Aorta (tissue), 5 donors: ENCODE measurements around the gene SRSF2. TPM values are rescaled to one million over a fixed set of nuclear protein-coding genes. Genes with fewer than 3 reads are reported as not detected.
A peak's percentile ranks its signal among the peaks of the same experiment; 100 is the strongest.

Experiments used
- ATAC-seq: fragments of 200-7000 bp; cut with Tn5 transposase; one replicate; pipeline ENCODE4 v1.9.1; 2022; ENCODE audit warnings: moderate library complexity; ENCODE audit not compliant: low FRiP score
- DNase-seq, 2 donors: peaks; one replicate each; pipeline ENCODE4 v3.0.0-alpha.2; 2020
- H3K27ac ChIP-seq, 2 donors: one replicate each; pipeline ENCODE4 v1.5.1; 2013; ENCODE audit warnings: low read length in 2 of 2, mild to moderate bottlenecking in 2 of 2, moderate library complexity in 2 of 2, control low read depth in 1 of 2, inconsistent platforms in 1 of 2, low read depth in 1 of 2
- H3K27me3 ChIP-seq, 2 donors: one replicate each; pipeline ENCODE4 v1.6.1; 2013; ENCODE audit warnings: control low read depth in 1 of 2, low read length in 1 of 2, mild to moderate bottlenecking in 1 of 2, moderate library complexity in 1 of 2; ENCODE audit not compliant: insufficient read depth in 2 of 2, control insufficient read depth in 1 of 2
- H3K36me3 ChIP-seq, 2 donors: one replicate each; pipeline ENCODE4 v1.6.1; 2013; ENCODE audit warnings: control low read depth in 1 of 2, low read length in 1 of 2, mild to moderate bottlenecking in 1 of 2; ENCODE audit not compliant: insufficient read depth in 2 of 2, control insufficient read depth in 1 of 2
- H3K4me1 ChIP-seq, 2 donors: one replicate each; pipeline ENCODE4 v1.6.1; 2013; ENCODE audit warnings: low read length in 2 of 2, control low read depth in 1 of 2, mild to moderate bottlenecking in 1 of 2, moderate library complexity in 1 of 2; ENCODE audit not compliant: insufficient read depth in 2 of 2, control insufficient read depth in 1 of 2
- H3K4me3 ChIP-seq, 2 donors: one replicate each; pipeline ENCODE4 v1.5.1; 2013; ENCODE audit warnings: low read length in 2 of 2, control low read depth in 1 of 2, mild to moderate bottlenecking in 1 of 2
- H3K9me3 ChIP-seq: one replicate; pipeline ENCODE4 v1.6.1; 2013; ENCODE audit warnings: mild to moderate bottlenecking, low read length; ENCODE audit not compliant: control insufficient read depth
- WGBS, 2 donors: extraction: QIAGEN DNeasy Blood & Tissue Kit; methylation state at CpG; one replicate each; pipeline ENCODE4 v1.1.7; 2013; 5-methylcytosine and 5-hydroxymethylcytosine counted together
- intact Hi-C, 2 donors: fragments of 100-400 bp; cut with DNase I; formaldehyde crosslinking; loops; one replicate each; pipeline versions ENCODE4 v1.14.2 to v1.15.0; 2022
- polyA plus RNA-seq, 2 donors: library from polyadenylated mRNA; stranded (reverse); fragments of 200-250 nt; gene quantifications; one replicate each; pipeline ENCODE4 v1.2.3, GENCODE V29; 2013
- total RNA-seq, 2 donors: library from RNA; stranded (reverse); fragmentation: NEBNext Ultra II Directional; extraction: Animal tissue kit (Norgen Biotek cat#: 25700); gene quantifications; one replicate each; pipeline ENCODE4 v1.2.1, GENCODE V29; 2021
- donor health status: healthy with polysubstance abuse.
- donor health status: Bipolar disorder and iron deficiency.
- donor health status: DM: no; HTN: no; CAD: no.
- donor health status: DM: no; HTN: no; CAD: no.
- donor health status: DM: yes; HTN: yes; CAD: no.

SRSF2 gene
- total and polyA plus RNA-seq, 4 donors: 64.4 to 152 (median 134) TPM

DNA sequence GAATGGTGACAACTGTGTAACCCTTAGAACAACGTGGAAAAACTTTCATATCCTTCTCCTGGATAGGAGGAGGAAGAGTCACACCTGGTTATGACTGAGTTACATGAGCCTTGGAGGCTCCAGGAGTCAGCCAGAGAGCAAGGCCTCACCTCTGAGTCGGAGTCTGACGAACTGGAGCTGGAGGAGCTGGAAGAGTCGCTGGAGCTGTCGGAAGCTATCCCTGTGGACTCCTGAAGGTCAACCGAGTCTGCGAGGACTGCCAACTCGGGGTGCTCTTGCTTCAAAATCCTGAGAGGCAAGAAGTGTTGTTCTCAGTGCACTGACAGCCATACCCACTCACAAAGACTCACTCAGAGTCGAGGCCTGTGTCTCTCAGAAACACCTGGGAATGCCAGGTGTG is 16.9 kb downstream of the SRSF2 start:
- 91 to 95% methylated on average over 9 of the region's 9 CpGs for WGBS, 2 donors

GRCh38 chr17:76718516-76718915 is 18.6 kb downstream of the SRSF2 start:
- peaks cover 4 to 19% of the 10 kb centered on the region in 2 donors for H3K36me3 ChIP-seq
- no peak overlapping the region for H3K4me3 ChIP-seq
- no peak for ATAC-seq
- WGBS, 2 donors: 85 to 87% methylated on average over 16 of the region's 16 CpGs
- no peaks in the 10 kb centered on the region for H3K9me3 ChIP-seq
- no peaks in the 10 kb centered on the region for H3K4me1 ChIP-seq
- H3K27me3 ChIP-seq: no peaks in the 10 kb centered on the region
- no peak for DNase-seq
- no peak overlapping the region for H3K27ac ChIP-seq
- intact Hi-C loops: loop anchor here (5.0 to 10.0 kb wide), 3 partner anchors 46 to 194 kb away; no protein-coding TSS in a partner anchor

More for the DNA sequence above, 16.9 kb downstream of the SRSF2 start:
- DNase-seq: no peak
- H3K9me3 ChIP-seq: no peaks in the 10 kb centered on the region
- H3K27me3 ChIP-seq: no peaks in the 10 kb centered on the region
- H3K4me3 ChIP-seq: no peak overlapping the region
- intact Hi-C loops: loop anchor here in 1 of 2 donors (2.0 kb wide), 1 partner anchor 163 kb away; no protein-coding TSS in a partner anchor
- peaks cover 0 to 3% of the 10 kb centered on the region in 2 donors for H3K4me1 ChIP-seq
- ATAC-seq: no peak
- peaks cover 4 to 19% of the 10 kb centered on the region in 2 donors for H3K36me3 ChIP-seq
- no peak overlapping the region for H3K27ac ChIP-seq

- Histone ChIP-seq H3K27me3 (no peaks in the 10 kb centered on the region), H3K36me3 (peaks cover 4 to 17% of the 10 kb centered on the region in 2 donors), H3K27ac (peak overlapping the region in 1 of 2 donors; percentile 61), H3K9me3 (no peaks in the 10 kb centered on the region), H3K4me3 (no peak overlapping the region), H3K4me1 (no peaks in the 10 kb centered on the region)
- intact Hi-C loops: loop anchor here (5.0 to 10.0 kb wide), 3 partner anchors 45 to 192 kb away; no protein-coding TSS in a partner anchor
- no peak for ATAC-seq
- DNase-seq: no peak
- 42 to 51% methylated on average over 6 of the region's 6 CpGs for WGBS, 2 donors
These were observed 20.3 kb downstream of the SRSF2 start for GRCh38 chr17:76716839-76717215.

DNA sequence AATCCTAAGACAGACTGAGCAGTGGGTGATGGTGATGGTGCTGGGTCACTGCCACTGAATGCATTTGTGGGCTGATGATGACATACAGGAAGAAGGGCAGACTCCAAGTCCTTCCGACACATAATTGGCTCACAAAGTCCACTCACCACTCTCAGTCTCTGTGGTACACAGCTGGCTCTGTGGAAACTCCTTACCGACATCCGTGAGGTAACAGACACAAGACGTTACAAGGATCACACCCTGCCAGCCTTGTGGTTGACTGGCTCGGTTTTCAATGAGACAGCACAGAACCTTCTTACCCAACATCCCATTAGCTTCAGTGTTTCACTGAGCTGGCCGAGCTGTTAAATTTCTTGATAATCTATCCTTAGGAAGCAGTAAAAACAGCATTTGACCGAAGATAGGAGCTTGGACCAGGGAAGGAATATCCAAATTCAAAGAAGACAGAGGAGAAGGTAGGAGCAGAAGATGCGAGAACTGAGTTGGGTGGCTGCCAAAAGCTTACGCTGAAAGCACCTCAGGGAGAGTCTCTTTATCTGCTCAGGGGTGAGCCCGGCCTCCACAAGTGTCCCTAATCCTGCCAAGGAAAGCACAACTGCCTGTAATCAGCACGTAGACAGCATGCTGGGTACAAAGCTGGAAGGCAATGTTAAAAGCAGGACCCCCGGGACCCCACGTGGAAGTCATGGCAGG is 20.8 kb downstream of the SRSF2 start:
- DNase-seq (peak in 1 of 2 donors; percentile 79), ATAC-seq (peak; percentile 34)
- intact Hi-C loops: loop anchor here (5.0 to 10.0 kb wide), 3 partner anchors 44 to 191 kb away; no protein-coding TSS in a partner anchor
- H3K27me3 ChIP-seq: no peaks in the 10 kb centered on the region
- peak overlapping the region in 1 of 2 donors; percentile 61 for H3K27ac ChIP-seq
- H3K4me3 ChIP-seq: no peak overlapping the region
- 45 to 50% methylated on average over 13 of the region's 13 CpGs for WGBS, 2 donors
- H3K4me1 ChIP-seq: no peaks in the 10 kb centered on the region
- H3K9me3 ChIP-seq: no peaks in the 10 kb centered on the region
- peaks cover 4 to 17% of the 10 kb centered on the region in 2 donors for H3K36me3 ChIP-seq

GRCh38 chr17:76715496-76715830 is 21.7 kb downstream of the SRSF2 start:
- Histone ChIP-seq H3K27ac (no peak overlapping the region), H3K9me3 (no peaks in the 10 kb centered on the region), H3K4me3 (no peak overlapping the region), H3K4me1 (no peaks in the 10 kb centered on the region), H3K27me3 (no peaks in the 10 kb centered on the region), H3K36me3 (peaks cover 4 to 14% of the 10 kb centered on the region in 2 donors)
- intact Hi-C loops: loop anchor here (2.0 to 10.0 kb wide), 4 partner anchors 27 to 191 kb away; no protein-coding TSS in a partner anchor
- WGBS, 2 donors: 80 to 83% methylated on average over 2 of the region's 2 CpGs
- ATAC-seq: no peak
- no peak for DNase-seq

DNA sequence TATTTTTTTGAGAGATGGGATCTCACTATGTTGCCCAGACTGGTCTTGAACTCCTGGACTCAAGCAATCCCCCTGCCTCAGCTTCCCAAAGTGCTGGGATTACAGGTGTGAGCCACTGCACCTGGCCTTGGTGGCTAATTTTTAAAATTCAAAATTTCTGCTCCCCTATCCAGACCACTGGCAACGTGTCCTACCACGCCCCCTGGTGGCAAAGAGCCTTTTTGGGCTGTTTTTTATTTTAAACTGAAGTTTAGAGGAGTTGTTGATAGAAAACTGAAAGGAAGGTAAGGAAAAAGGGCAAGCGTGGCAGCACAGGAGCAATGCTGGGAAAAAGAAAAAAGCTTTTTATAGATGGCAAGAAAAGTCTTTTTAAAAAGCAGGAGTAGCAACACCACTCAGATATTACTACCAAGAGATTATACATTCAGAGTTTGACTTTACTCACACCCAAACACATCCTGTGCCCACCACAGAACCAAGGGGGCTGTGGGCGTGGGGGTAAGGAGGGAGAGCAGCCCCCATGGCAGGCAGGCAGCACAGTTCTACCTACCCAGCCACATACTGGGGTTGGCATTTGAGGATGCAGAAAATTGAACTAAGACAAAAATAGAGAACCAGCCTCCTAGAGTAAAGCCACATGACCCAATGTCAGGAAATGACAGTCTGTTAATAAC is 22.2 kb downstream of the SRSF2 start:
- H3K27ac ChIP-seq: no peak overlapping the region
- DNase-seq: peak; percentile 82 to 91

DNA sequence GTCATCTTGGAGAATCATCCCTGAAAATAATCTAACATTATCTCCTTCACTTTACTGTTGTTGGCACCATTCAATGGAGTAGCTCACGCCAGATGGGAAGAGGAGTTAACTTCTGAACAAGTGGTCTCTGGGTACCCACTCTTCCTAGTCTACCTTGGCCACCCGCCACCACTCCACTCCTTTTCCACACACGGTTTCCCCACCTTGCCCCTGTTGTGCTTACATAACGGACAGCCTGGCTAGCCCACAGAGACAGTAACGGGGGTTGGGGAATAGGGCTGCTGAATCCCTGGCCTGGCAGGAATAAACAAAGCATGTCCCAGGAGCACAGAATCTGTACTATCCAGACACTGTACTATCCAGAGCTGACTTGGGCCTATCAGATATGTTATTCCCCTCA is 22.8 kb downstream of the SRSF2 start:
- 67 to 69% methylated on average over 5 of the region's 5 CpGs for WGBS, 2 donors
- H3K27ac ChIP-seq: no peak overlapping the region
- H3K27me3 ChIP-seq: no peaks in the 10 kb centered on the region
- DNase-seq (no peak), ATAC-seq (no peak)
- no peak overlapping the region for H3K4me3 ChIP-seq
- H3K9me3 ChIP-seq: no peaks in the 10 kb centered on the region
- peaks cover 4 to 8% of the 10 kb centered on the region in 2 donors for H3K36me3 ChIP-seq
- no peaks in the 10 kb centered on the region for H3K4me1 ChIP-seq
- intact Hi-C loops: loop anchor here (2.0 to 10.0 kb wide), 3 partner anchors 26 to 190 kb away; no protein-coding TSS in a partner anchor

More for the DNA sequence above, 22.2 kb downstream of the SRSF2 start:
- intact Hi-C loops: loop anchor here (2.0 to 10.0 kb wide), 4 partner anchors 26 to 190 kb away; no protein-coding TSS in a partner anchor
- Histone ChIP-seq H3K27me3 (no peaks in the 10 kb centered on the region), H3K9me3 (no peaks in the 10 kb centered on the region), H3K4me3 (no peak overlapping the region), H3K36me3 (peaks cover 4 to 11% of the 10 kb centered on the region in 2 donors), H3K4me1 (no peaks in the 10 kb centered on the region)
- peak; percentile 47 for ATAC-seq
- WGBS, 2 donors: 12 to 23% methylated on average over 4 of the region's 4 CpGs

DNA sequence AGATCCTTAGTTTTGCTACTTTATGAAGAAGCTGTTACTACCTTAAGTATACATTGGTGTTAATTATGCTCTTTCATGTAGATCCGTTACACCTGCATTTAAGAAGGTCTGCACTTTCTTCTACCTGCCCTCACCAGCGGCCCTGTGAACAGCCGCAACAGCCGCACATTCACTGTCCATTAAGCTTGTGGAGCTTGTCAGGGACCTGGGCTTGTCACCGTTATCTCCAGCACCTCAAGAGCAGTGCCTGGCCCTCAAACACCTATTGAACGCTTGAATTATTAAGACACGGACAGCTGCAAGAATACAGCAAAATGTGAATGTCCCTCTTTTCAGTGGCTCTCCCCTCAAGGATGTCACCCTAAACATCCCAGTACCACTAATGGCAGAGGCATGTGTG is 23.4 kb downstream of the SRSF2 start:
- H3K27me3 ChIP-seq: no peaks in the 10 kb centered on the region
- no peak overlapping the region for H3K27ac ChIP-seq
- WGBS, 2 donors: 90 to 91% methylated on average over 7 of the region's 7 CpGs
- no peaks in the 10 kb centered on the region for H3K9me3 ChIP-seq
- intact Hi-C loops: loop anchor here (2.0 to 10.0 kb wide), 3 partner anchors 25 to 189 kb away; no protein-coding TSS in a partner anchor
- no peak overlapping the region for H3K4me3 ChIP-seq
- H3K4me1 ChIP-seq: no peaks in the 10 kb centered on the region
- DNase-seq (peak in 1 of 2 donors; percentile 28), ATAC-seq (no peak)
- peaks cover 2 to 8% of the 10 kb centered on the region in 2 donors for H3K36me3 ChIP-seq
